Measurements from ENCODE around the gene NBPF3.
"Not testable (repeated sequence)": the region's sequence is repeated elsewhere in the genome, so short reads cannot be mapped to it uniquely, and the experiment has no call there.

The NBPF3 gene

DNA sequence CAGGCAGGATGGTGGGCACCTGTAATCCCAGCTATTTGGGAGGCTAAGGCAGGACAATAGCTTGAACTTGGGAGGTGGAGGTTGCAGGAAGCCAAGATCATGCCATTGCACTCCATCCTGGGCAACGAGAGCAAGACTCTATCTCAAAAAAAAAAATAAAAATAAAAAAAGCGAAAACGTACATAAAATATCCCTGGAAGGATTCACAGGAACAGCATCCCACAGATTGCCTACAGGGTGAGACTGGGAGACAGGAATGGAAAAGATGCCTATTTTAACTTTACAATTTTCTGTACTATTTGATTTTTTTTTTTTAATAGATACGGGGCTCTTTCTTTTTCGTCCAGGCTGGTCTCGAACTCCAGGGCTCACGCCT is 604 bp upstream of the NBPF3 start:
- no peak for DNase-seq

DNA sequence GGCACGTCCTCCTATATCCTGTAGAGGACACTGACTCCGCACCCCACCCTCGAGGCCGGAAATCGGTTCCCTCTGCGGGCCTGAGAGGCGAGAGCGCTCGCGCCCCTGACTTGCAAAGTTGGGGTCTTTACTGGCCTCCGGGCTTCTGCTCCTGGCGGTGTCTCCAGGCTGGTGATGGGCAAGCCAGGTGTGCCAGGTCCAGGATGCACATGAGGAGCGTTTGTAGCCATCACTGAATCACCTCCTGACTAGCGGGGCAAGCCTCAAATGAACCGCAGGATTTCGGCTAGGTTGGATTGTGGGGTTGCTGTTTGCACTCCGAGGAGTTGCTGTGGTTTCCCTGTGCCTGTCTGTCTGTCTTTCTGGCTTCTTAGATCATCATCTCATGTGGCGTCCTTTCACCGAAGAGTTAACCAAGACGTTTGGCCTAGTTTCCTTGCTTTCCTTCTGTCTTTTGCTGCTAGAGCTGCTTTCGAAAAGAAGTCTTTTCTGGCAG is 741 bp downstream of the NBPF3 start:
- DNase-seq: peak in 1 of 2 donors; percentile 7

DNA sequence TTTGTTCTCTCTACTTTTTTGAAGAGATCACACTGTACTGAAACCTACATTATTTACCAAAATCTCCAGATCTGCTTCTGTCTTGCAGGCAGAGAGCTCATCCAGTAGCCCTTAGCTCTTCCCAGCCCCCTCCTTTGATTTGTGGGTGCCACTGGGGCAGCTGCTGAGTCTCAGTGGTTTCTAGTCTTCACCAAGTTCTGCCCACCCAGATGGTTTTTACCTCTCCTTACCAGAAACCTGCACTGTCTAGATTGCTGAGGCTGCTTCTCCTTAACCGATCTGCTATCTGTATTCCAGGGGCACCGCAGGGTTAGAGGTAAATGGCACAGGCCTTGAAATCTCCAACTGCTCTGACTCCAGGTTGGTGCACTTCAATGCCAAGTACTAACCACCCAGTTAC is 6.7 kb downstream of the NBPF3 start:
- not testable (repeated sequence) for DNase-seq

DNA sequence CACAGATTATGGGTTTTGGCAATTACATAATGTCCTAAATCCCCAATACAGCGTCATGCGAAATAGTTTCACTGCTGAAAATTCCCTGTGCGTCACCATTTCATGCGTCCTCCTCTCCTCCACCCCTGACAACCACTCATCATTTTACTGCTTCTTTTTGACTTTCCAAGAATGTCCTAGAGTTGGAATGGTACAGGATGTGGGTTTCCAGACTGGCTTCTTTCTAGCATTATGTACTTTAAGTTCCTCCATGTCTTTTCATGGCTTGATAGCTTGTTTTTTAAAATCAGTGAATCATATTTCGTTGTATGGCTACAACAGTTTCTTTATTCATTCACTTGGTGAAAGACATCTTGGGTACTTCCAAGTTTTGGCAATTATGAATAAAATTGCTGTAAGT is 7.4 kb downstream of the NBPF3 start:
- no peak for DNase-seq

DNA sequence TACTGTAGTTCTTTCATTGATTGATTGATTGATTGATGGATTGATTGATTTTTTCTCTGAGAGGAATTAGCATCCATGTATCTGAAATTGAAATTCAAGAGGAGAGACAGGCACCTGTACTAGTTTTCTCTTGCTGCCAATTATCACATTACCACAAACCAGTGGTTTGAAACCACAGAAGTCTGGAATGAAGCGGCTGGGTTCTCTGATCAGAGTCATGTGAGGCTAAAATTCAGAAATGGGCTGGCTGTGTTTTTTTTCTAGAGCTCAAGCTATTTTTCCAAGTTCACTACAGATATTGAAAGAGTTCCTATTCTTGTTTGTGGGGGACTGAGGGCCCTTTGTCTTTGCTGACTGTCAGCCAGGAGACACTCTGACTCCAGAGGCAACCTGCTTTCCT is 10.0 kb downstream of the NBPF3 start:
- no peak for DNase-seq

DNA sequence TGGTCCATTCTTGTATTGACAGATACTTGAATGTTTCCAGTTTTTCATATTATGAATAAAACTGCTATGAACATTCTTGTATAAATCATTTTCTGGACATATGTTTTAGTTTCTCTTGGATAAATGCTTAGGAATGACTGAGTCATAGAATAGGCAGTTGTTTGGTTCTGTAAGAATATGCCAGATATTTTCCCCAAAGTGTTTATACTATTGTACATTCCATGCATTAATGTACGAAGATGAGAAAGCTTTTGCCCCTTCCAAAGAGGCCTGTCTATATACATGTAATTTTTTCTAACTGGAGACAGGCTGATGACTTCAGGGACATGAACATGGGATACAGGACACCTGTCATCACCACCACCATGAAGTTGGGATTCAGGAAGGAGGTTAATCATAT is 11.3 kb downstream of the NBPF3 start:
- DNase-seq: no peak

DNA sequence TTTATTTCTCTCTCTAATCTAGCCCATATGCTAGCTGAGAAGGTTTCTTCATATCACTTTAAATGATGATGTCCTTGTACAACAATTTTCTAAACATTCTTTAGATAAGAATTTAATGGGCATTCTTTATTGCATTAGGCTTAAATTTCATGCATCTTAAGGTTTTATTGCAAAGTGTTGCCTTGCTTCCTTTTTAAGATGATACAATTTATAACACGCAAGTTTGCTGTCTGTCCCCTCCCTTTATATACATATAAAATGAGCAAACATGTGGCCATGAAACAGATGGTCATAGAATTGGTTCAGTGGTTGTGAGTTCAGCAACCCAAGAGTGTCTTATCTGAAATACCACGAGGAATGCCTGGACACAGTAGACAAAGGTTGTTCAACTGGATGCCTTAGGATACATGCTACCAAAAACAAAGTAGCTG is 12.1 kb downstream of the NBPF3 start:
- DNase-seq: no peak

DNA sequence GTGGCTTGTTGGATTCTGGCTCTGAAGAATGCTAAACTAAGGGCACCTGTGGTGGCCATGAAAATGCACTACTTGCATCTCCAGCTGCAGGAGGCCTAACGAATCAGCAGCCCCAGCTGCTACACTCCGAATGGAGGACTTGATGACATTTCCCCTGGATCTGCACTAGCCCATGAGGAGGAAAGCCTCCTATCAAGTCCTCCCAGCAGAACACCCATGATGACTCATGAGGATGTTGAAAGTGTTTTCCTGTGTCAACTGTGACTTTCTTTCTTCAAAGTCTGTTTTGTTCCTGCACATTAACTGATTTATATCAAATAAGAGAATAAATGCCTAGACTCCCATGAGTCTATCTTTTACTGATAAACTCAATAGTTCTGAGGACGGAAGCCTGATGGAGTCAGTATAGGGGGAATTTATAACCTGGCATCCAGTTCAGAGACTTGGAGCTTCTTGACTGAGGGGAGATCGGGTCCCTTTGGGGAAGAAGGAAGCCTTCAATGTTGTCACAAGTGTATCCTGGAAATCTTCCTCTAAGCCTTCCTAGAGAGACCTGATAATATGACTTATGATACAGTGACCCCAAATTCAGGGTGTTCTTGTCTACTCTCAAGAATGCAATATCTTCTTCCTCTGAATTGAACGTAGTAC is 14.2 kb downstream of the NBPF3 start:
- not testable (repeated sequence) for DNase-seq

DNA sequence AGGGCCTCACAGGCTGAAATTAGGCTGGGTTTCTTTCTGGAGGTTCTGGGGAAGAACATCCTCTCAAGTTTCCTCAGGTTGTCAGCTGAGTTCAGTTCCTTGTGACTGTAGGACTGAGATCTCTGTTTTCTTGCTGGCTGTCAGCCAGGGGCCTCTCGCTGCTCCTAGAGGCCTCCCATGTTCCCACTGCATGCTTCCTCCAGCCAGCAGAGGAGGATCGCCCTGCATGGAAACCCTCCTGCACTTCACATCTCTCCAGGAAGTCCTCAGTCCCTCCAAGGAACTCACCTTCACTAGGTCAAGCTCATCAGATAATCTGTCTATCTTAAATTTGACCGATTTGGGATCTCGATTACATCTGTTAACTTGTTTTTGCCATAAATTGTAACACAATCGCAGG is 15.0 kb downstream of the NBPF3 start:
- not testable (repeated sequence) for DNase-seq

DNA sequence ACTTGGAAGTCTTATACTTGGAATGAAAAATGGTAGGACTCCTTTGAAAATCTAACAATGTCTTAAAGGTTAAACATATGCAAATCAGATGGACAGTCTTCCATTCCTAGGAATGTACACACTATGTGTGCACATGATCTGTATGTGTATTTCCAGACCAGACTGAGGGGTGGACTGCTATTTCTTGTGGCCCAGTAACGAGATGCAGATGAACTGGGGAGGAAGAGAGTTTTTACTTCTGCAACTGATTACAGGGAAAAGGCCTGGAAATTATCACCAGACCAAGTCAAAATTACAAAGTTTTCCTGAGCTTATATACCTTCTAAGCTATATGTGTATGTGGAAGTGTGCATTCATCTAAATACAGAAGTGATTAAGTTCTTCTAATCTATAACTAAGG is 17.7 kb downstream of the NBPF3 start:
- DNase-seq: no peak

DNA sequence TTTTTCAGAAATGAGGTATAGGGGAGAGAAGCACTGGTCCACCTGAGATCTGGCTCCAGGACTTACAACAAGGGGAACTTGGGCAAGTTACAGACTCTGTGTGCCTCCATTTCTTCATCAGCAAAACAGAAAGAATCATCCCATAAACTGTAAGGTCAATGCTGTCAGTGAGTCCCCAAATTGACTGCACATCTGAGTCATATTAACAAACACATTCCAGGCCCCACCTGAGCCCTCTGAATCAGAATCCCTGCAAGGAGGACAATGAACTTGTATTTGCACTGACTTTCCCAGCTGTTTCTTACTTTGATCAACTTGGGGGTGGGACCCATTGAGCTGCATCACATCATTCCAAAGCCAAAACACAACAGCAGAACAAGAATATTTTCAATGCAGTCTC is 25.2 kb downstream of the NBPF3 start:
- DNase-seq: not testable (repeated sequence)

DNA sequence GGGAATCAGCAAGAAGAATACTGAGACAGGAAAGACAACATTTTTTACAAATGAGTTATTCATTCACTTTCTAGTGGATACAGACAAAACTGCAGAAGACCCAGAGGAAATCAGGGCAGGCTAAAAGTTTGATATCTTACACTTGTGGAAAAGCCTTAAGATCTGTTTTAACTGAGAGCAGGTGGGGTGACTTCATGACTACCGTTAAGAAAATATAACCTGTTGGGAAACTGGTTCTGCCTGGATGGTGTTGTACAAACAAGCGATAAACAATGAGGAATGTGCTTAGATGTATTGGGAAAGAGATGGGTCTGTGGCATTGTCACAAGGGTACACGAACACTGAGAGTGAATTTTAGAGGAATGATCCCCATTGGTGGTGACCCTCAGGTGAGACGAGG is 28.0 kb downstream of the NBPF3 start:
- DNase-seq: not testable (repeated sequence)

DNA sequence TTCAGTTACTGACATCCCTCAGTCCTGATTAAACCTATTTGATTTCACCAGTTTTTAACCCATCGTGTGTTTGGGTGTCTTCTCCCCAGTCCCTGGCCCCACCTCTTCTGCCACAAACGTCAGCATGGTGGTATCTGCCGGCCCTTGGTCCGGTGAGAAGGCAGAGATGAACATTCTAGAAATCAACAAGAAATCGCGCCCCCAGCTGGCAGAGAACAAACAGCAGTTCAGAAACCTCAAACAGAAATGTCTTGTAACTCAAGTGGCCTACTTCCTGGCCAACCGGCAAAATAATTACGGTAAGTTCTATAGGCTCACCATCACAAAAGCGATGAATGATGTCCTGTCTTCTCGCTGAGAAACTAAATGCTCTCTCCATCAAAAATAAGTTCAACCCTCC is 28.7 kb downstream of the NBPF3 start:
- DNase-seq: peak in 1 of 2 donors; percentile 8

DNA sequence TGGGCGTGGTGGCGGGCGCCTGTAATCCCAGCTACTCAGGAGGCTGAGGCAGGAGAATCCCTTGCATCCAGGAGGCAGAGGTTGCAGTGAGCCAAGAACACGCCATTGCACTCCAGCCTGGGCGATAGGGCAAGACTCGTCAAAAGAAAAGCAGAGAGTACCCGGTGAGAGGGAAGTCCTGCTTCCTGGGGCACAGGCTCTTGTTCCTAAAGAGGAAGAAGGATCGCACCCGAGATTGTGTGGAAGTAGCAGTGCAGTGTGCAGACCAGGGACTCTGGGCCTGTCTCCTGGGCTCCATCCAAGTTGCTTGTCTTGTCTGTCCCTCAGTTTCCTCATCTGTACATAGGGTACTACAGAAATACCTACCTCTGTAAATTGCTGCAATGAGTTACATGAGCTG is 29.6 kb downstream of the NBPF3 start:
- no peak for DNase-seq

DNA sequence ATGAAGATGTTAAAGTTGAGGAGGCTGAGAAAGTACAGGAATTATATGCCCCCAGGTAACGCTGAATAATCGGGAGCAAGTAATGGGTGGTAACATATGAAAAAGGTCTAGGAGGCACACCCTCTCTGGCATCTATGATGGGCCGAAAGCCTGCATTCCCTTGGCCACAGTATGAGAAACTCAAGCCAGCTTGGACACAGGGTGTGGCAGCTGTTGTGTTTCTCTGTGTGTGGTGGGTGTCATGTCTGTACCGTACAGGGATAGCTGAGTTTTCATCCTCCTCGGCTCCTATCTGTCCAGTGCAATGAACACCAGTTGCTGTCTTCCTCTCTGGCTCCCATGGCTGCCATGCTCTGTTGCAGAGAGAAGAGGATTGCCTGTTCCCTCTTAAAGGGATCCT is 32.9 kb downstream of the NBPF3 start:
- no peak for DNase-seq

DNA sequence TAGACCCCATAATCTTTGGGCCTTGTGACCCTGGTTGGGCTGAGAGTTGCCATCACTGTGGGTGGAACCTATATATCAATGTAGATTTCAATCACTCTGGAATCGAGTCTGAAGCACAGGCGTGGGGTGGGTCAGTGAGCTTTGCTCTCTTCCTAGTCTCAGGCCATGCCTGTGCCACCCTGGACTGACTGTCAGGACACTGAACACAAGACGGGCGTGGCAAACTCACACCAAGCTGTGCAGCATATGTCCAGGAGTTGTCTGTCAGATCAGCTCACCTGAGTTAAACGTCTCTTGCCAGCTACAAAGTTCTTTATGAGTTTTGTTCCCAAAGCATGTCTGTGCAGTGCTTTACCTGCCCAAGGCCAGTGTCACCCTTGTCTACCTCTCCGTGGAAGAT is 38.4 kb downstream of the NBPF3 start:
- DNase-seq: no peak

DNA sequence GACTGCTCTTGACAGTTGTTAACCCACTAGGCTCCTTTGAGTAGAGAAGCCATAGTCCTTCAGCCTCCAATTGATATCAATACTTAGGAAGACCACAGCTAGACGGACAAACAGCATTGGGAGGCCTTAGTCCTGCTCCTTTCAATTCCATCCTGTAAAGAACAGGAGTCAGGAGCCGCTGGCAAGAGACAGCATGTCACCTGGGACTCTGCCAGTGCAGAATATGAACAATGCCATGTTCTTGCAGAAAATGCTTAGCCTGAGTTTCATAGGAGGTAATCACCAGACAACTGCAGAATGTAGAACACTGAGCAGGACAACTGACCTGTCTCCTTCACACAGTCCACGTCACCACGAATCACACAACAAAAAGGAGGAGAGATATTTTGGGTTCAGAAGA is 43.9 kb downstream of the NBPF3 start:
- not testable (repeated sequence) for DNase-seq

DNA sequence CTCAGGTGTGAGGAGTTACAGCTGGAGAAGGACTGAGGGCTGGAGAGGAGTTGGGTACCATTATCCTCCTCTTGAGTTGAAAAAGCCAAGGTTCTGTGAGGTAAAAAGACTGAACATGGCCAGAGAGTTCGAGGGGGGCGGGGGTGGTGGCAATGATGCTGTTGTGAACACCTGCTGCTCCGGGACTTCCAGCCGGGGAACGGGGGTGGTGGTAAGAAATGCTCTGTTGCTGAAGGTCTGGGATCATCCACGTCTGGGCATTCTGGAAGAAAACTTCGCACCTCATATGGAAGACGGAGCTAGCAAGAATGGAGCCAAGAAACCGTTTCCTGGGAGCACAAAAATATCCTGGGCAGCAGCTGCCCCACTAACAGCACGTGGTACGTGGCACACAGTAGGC is 49.2 kb downstream of the NBPF3 start:
- no peak for DNase-seq

DNA sequence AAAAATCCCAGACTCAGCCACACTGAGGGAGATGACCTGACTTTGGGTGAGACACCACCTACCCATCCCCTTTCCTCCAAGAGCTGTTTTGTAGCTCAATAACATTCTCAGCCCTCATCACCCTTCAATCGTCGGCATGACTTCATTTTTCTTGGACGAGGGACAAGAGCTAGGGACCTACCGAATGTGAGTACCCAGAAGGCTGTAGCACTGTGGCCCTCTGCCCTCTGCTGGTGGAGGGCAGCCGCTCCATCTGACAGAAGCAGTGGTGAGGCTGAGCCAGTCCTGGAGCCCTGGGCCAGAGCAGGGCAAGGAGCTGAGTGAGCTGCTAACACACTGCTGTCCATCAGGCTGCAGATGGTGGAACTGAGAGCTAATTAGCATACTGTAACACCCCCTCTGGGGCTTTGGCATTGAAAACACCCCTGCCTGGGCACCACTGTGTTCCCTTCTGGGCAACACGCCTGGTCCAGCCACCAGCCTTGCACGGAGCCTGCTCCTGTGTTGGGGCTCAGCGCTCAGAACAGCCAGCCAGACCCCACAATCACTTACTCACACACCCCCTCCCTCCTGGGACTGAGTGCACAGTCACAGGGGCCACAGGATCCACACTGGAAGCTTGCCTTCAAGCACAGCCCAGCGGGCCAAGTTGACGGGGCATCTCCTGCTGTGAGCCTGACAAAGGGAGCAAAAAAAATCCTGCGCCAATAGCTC is 51.0 kb downstream of the NBPF3 start:
- peak in 1 of 2 donors; percentile 8 for DNase-seq

DNA sequence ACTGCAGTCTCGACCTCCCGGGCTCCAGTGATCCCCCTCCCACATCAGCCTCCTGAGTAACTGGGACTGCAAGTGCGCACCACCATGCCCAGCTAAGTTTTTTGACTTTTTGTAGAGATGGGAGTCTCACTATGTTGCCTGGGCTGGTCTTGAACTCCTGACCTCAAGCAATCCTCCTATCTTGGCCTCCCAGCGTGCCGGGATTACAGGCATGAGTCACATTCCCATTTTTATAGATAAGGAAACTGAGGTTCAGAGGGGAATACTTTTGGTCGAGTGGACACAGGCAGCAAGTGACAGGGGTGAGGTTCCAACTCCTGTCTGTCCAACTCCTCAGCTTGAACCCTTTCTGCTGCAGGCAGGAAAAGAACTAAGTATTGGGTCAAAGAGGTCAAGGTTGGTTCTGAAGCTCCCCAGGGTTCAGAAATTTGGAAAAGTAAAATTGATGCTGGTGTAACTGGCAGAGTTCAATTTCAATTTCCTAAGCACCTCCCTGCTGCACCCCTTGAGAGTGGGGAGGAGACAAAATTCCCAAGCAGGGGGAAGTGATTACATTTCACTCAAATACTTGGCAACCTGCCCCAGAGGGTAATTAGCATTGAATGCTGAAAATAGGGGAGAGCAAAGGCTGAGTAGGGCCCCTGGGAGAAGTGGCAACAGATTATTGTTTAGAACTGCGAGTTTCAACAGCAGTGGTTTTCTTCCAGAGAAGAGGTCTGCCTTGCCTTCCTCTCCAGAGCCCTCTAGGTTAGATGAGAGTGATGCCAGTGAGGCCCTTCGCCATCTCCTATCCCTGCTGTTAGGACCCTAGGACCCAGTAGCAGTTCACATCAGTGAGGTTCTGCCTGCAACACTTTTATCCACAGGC is 51.8 kb downstream of the NBPF3 start:
- DNase-seq: no peak

DNA sequence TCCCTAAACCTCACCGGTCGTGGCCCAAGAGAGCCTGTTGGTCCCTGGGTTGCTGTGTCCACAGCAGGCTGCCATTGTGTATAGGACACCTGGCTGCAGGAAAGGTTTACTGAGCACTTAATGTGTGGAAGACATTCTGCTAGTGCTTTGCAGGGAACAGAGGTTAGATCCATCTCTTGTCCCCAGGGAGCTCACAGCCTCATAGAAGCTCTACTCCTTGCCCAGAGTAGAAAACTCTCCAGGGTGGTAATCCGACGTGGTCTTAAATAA is 52.4 kb downstream of the NBPF3 start:
- no peak for DNase-seq

DNA sequence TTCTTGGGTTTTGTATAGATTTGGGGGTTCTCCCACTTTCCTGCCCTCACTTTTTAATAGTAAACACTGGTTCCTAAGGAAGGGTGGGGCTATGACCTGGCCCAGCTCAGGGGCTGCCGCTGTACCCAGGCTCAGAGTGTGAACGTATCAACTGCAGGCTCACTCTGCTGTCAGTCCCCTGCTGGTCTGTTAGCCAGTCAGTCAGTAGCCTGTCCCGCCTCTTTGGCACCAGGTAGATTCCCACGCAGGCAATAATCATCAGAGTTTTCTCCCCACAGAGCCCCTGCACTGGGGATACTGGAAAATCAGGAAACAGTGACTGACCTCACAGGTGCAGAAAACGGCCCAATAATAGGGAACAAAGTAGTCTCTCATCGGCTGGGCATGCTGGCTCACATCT is 54.3 kb downstream of the NBPF3 start:
- no peak for DNase-seq

DNA sequence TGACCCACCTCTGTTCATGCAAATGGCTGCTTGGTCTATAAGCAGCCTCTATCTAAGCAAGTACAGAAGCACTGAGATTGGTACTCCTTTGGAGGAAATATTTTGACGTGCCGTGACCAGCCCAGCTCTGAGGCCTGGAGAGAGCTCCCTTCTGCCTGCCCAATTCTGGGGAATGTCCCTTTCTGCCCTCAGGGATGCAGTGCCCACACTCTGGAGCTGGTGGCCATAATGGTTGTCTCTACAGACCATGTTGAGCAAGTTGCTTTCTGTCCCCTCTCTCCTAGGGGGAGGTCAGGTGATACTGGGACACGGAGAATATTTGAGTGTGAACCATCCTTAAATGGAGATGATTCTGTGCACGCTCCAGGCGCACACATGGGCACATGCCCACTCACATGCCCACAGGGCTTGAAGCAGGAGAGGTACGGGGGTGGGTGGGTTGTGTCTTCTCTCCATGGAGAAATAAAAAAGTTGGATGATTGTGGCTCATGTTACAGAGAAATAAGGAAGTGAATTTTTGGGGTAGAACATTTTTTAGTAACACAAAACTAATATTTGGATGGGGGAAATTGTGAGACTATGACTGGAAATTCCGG is 55.4 kb downstream of the NBPF3 start:
- DNase-seq: no peak

DNA sequence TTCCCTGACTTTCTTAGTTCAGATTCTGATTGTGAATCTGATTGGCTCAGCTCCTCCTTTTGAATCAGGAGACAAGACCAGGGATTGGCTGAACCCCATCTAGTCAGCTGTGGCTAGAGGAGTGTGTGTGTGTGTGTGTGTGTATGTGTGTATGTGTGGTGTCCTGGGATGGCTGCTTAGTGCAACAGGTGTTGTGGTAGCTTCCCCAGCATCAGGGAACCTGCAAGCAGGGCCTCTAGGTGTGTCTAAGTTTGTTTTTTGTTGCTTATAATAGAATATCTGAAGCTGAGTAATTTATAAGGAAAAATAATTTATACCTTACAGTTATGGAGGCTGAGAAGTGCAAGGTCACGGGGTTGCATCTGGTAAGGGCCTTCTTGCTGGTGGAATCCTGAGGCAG is 56.1 kb downstream of the NBPF3 start:
- DNase-seq: no peak

All from CD4-positive, alpha-beta T cell treated with Interleukin-4 for 1 hour (primary cell).